ENCODE measurements around the gene TNPO2.

Gene TNPO2

GRCh38 chr19:12676384-12676792, 47.3 kb downstream of the TNPO2 start:
- peak; percentile 84 for DNase-seq (ENCODE audit: low spot score)

GRCh38 chr19:12675940-12676339, 47.8 kb downstream of the TNPO2 start:
- no peak for DNase-seq (ENCODE audit: low spot score)

- DNase-seq (ENCODE audit: low spot score): no peak
These were observed 48.3 kb downstream of the TNPO2 start for GRCh38 chr19:12675399-12675798.

GRCh38 chr19:12672744-12673143, 51.0 kb downstream of the TNPO2 start:
- DNase-seq (ENCODE audit: low spot score): no peak

GRCh38 chr19:12670159-12670928, 53.4 kb downstream of the TNPO2 start:
- DNase-seq (ENCODE audit: low spot score): no peak

- peak; percentile 87 for DNase-seq (ENCODE audit: low spot score)
These were observed 54.2 kb downstream of the TNPO2 start for GRCh38 chr19:12669270-12670158.

GRCh38 chr19:12668932-12669269, 54.8 kb downstream of the TNPO2 start:
- DNase-seq (ENCODE audit: low spot score): peak; percentile 57

GRCh38 chr19:12668346-12668745, 55.4 kb downstream of the TNPO2 start:
- DNase-seq (ENCODE audit: low spot score): no peak

GRCh38 chr19:12667731-12668302, 55.9 kb downstream of the TNPO2 start:
- DNase-seq (ENCODE audit: low spot score): no peak

GRCh38 chr19:12666265-12667048, 57.3 kb downstream of the TNPO2 start, which contains the start of the genes MAN2B1 and WDR83:
Gene MAN2B1, minus strand, starts transcription at chr19:12666742. Its CDS starts 41 bp downstream, at chr19:12666701.
Gene WDR83, plus strand, starts transcription at chr19:12666807. Its CDS starts 2,984 bp downstream, at chr19:12669791.
- peak; percentile 69 for DNase-seq (ENCODE audit: low spot score)

GRCh38 chr19:12665671-12666264, 58.0 kb downstream of the TNPO2 start:
- peak; percentile 52 for DNase-seq (ENCODE audit: low spot score)

GRCh38 chr19:12665281-12665573, 58.5 kb downstream of the TNPO2 start:
- no peak for DNase-seq (ENCODE audit: low spot score)

- no peak for DNase-seq (ENCODE audit: low spot score)
These were observed 59.1 kb downstream of the TNPO2 start for GRCh38 chr19:12664406-12665280.

- no peak for DNase-seq (ENCODE audit: low spot score)
These were observed 62.8 kb downstream of the TNPO2 start for GRCh38 chr19:12660980-12661379.

GRCh38 chr19:12657966-12658365, 65.8 kb downstream of the TNPO2 start:
- DNase-seq (ENCODE audit: low spot score): no peak

GRCh38 chr19:12656899-12657571, 66.7 kb downstream of the TNPO2 start:
- DNase-seq (ENCODE audit: low spot score): no peak

GRCh38 chr19:12655546-12655945, 68.2 kb downstream of the TNPO2 start:
- no peak for DNase-seq (ENCODE audit: low spot score)

- no peak for DNase-seq (ENCODE audit: low spot score)
These were observed 71.5 kb downstream of the TNPO2 start for GRCh38 chr19:12652219-12652618.

GRCh38 chr19:12649941-12650340, 73.8 kb downstream of the TNPO2 start:
- DNase-seq (ENCODE audit: low spot score): no peak

Measured in kidney tubule cell (primary cell).